ENCODE measurements around the gene SHB. TPM values are rescaled to one million over a fixed set of nuclear protein-coding genes. Genes with fewer than 3 reads are reported as not detected.

SHB gene
- polyA plus RNA-seq, 3 donors, result 17.4 to 20.0 (median 17.9) TPM

GRCh38 chr9:37995961-37996818, 72.8 kb downstream of the SHB start:
- no peak for DNase-seq

- no peak for DNase-seq
Observed at GRCh38 chr9:37995348-37995737, 73.7 kb downstream of the SHB start.

- DNase-seq, result no peak
Observed at GRCh38 chr9:37994639-37995347, 74.2 kb downstream of the SHB start.

GRCh38 chr9:37992924-37993349, 76.1 kb downstream of the SHB start:
- no peak for DNase-seq

- DNase-seq, result no peak
Observed at GRCh38 chr9:37990404-37991015, 78.5 kb downstream of the SHB start.

- DNase-seq, result no peak
Observed at GRCh38 chr9:37989701-37990100, 79.3 kb downstream of the SHB start.

GRCh38 chr9:37988602-37989001, 80.4 kb downstream of the SHB start:
- DNase-seq, result no peak

- no peak for DNase-seq
Observed at GRCh38 chr9:37988041-37988440, 81.0 kb downstream of the SHB start.

GRCh38 chr9:37987467-37987981, 81.5 kb downstream of the SHB start:
- no peak for DNase-seq

GRCh38 chr9:37986771-37987258, 82.2 kb downstream of the SHB start:
- no peak for DNase-seq

- no peak for DNase-seq
Observed at GRCh38 chr9:37986001-37986400, 83.0 kb downstream of the SHB start.

GRCh38 chr9:37984672-37985611, 84.1 kb downstream of the SHB start:
- no peak for DNase-seq

GRCh38 chr9:37984278-37984671, 84.8 kb downstream of the SHB start:
- DNase-seq, result no peak

- no peak for DNase-seq
Observed at GRCh38 chr9:37983381-37984067, 85.5 kb downstream of the SHB start.

GRCh38 chr9:37979844-37980243, 89.2 kb downstream of the SHB start:
- DNase-seq, result no peak

GRCh38 chr9:37978983-37979382, 90.0 kb downstream of the SHB start:
- no peak for DNase-seq

- no peak for DNase-seq
Observed at GRCh38 chr9:37978481-37978864, 90.6 kb downstream of the SHB start.

GRCh38 chr9:37977851-37978480, 91.1 kb downstream of the SHB start:
- no peak for DNase-seq

GRCh38 chr9:37976714-37977477, 92.1 kb downstream of the SHB start:
- DNase-seq, result no peak

Measured in renal pelvis (tissue), 4 donors.